Suppressor macrophage treated with lipopolysaccharide for 1 hour (primary cell): ENCODE results near the gene MPP7.

Experiments used
- DNase-seq, 3 donors: peaks; one replicate each; pipeline ENCODE4 v3.0.0-alpha.2; 2020 to 2022

The MPP7 gene

GRCh38 chr10:28304032-28304571, 1.2 kb upstream of the MPP7 start:
- peak in 1 of 3 donors; percentile 23 for DNase-seq

- no peak for DNase-seq
Measured at GRCh38 chr10:28302012-28302637, 739 bp downstream of the MPP7 start.

GRCh38 chr10:28300027-28300426, 2.8 kb downstream of the MPP7 start:
- DNase-seq: peak in 1 of 3 donors; percentile 17

GRCh38 chr10:28298951-28299350, 3.9 kb downstream of the MPP7 start:
- peak in 1 of 3 donors; percentile 14 for DNase-seq

GRCh38 chr10:28296023-28296422, 6.8 kb downstream of the MPP7 start:
- DNase-seq: no peak

- no peak for DNase-seq
Measured at GRCh38 chr10:28295336-28295735, 7.5 kb downstream of the MPP7 start.

GRCh38 chr10:28294809-28295208, 8.1 kb downstream of the MPP7 start:
- no peak for DNase-seq

GRCh38 chr10:28294169-28294532, 8.7 kb downstream of the MPP7 start:
- DNase-seq: no peak

GRCh38 chr10:28293236-28294168, 9.4 kb downstream of the MPP7 start:
- DNase-seq: peak in 2 of 3 donors; percentile 52 to 53

- peak; percentile 66 to 77 (median 71) for DNase-seq
Measured at GRCh38 chr10:28291881-28292297, 11.0 kb downstream of the MPP7 start.

- no peak for DNase-seq
Measured at GRCh38 chr10:28285816-28286215, 17.0 kb downstream of the MPP7 start.

- DNase-seq: no peak
Measured at GRCh38 chr10:28284126-28284525, 18.7 kb downstream of the MPP7 start.

GRCh38 chr10:28283251-28283650, 19.6 kb downstream of the MPP7 start:
- DNase-seq: no peak

- DNase-seq: no peak
Measured at GRCh38 chr10:28282336-28282735, 20.5 kb downstream of the MPP7 start.

- no peak for DNase-seq
Measured at GRCh38 chr10:28281726-28282315, 21.0 kb downstream of the MPP7 start.

- DNase-seq: no peak
Measured at GRCh38 chr10:28280652-28281051, 22.2 kb downstream of the MPP7 start.

- DNase-seq: no peak
Measured at GRCh38 chr10:28279878-28280277, 23.0 kb downstream of the MPP7 start.

GRCh38 chr10:28278842-28279241, 24.0 kb downstream of the MPP7 start:
- DNase-seq: no peak

GRCh38 chr10:28276384-28276783, 26.5 kb downstream of the MPP7 start:
- no peak for DNase-seq

GRCh38 chr10:28274475-28274874, 28.4 kb downstream of the MPP7 start:
- DNase-seq: no peak

- DNase-seq: no peak
Measured at GRCh38 chr10:28273343-28273742, 29.5 kb downstream of the MPP7 start.

GRCh38 chr10:28269842-28270456, 32.9 kb downstream of the MPP7 start:
- DNase-seq: no peak
